ENCODE results near the gene PCDHGC5. TPM values are rescaled to one million over a fixed set of nuclear protein-coding genes. Genes with fewer than 3 reads are reported as not detected.

Gene PCDHGC5
- total RNA-seq, 3 donors from 2014 or later = 0.61 to 2.6 (median 0.89) TPM

- TF ChIP-seq, protein P1, sequence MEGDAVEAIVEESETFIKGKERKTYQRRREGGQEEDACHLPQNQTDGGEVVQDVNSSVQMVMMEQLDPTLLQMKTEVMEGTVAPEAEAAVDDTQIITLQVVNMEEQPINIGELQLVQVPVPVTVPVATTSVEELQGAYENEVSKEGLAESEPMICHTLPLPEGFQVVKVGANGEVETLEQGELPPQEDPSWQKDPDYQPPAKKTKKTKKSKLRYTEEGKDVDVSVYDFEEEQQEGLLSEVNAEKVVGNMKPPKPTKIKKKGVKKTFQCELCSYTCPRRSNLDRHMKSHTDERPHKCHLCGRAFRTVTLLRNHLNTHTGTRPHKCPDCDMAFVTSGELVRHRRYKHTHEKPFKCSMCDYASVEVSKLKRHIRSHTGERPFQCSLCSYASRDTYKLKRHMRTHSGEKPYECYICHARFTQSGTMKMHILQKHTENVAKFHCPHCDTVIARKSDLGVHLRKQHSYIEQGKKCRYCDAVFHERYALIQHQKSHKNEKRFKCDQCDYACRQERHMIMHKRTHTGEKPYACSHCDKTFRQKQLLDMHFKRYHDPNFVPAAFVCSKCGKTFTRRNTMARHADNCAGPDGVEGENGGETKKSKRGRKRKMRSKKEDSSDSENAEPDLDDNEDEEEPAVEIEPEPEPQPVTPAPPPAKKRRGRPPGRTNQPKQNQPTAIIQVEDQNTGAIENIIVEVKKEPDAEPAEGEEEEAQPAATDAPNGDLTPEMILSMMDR (IDR thresholded peaks at IDR 0.05) = no peak
- intact Hi-C loops (cut with DNase I, micrococcal nuclease) = no loop called here
- DNase-seq = no peak
- no peaks in the 10 kb centered on the region for H3K36me3 ChIP-seq (ENCODE audit: low read depth)
- H3K4me3 ChIP-seq = no peak overlapping the region
- no peak for ATAC-seq
- no peaks in the 10 kb centered on the region for H3K9me3 ChIP-seq
- H3K4me1 ChIP-seq (ENCODE audit: low read depth) = peaks cover 27% of the 10 kb centered on the region
Measured at GRCh38 chr5:141518618-141519015, 29.7 kb downstream of the PCDHGC5 start.

DNA sequence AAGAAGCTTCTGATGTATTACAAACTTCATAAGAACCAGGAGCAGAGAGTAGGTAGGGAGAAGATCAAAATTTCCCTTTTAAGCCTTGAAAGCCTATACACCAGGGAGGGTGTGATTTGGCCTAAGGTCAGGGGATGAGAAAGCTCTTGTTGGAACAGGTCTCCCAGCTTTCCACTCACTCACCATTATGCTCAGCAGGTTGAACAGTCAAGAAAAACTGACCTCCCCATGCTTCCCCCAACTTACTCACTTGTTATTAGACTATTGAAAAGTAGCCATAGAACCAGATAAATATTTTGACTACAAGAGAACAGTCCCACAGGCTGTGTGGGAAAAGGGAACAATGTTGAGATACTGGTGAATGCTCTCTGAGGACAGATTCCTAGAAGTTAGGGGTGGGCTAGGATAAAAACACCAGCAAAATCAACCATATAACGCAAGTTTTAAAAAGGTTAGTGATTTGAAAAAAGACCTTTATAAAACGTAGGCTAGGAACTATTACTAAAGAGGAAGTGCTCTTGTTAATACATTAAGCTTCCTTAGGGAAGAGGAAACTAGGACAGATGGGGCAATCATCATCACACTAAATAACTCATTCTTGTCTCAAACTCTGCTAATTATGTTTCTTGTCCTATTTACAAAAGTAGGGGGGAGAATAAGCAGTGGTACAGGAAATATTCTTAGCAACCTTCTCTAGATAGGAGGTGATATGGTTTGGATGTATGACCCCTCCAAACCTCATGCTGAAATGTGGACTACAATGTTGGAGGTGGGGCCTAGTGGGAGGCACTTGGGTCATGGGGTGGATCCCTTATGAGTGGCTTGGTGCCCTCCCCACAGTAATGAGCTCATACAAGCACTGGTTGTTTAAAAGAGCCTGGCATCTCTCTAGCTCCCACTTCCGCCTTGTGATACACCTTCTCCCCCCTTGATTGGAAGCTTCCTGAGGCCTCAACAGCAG, 31.0 kb downstream of the PCDHGC5 start:
- no peak for DNase-seq
- ATAC-seq = no peak

GRCh38 chr5:141521244-141521781, 32.4 kb downstream of the PCDHGC5 start:
- ATAC-seq (peak; percentile 86), DNase-seq (peak in 1 of 3 donors; percentile 54)
- TF ChIP-seq, protein P1 (IDR thresholded peaks at IDR 0.05) = no peak
- H3K4me3 ChIP-seq = no peak overlapping the region
- no peaks in the 10 kb centered on the region for H3K36me3 ChIP-seq (ENCODE audit: low read depth)
- intact Hi-C loops (cut with DNase I, micrococcal nuclease) = no loop called here
- peaks cover 34% of the 10 kb centered on the region for H3K4me1 ChIP-seq (ENCODE audit: low read depth)
- H3K9me3 ChIP-seq = no peaks in the 10 kb centered on the region

More for the DNA sequence above, 31.0 kb downstream of the PCDHGC5 start:
- Histone ChIP-seq H3K36me3 (ENCODE audit: low read depth) (no peaks in the 10 kb centered on the region), H3K4me3 (no peak overlapping the region), H3K9me3 (no peaks in the 10 kb centered on the region), H3K4me1 (ENCODE audit: low read depth) (peaks cover 22% of the 10 kb centered on the region)
- intact Hi-C loops (cut with DNase I, micrococcal nuclease) = no loop called here
- TF ChIP-seq, protein P1 (IDR thresholded peaks at IDR 0.05) = no peak

DNA sequence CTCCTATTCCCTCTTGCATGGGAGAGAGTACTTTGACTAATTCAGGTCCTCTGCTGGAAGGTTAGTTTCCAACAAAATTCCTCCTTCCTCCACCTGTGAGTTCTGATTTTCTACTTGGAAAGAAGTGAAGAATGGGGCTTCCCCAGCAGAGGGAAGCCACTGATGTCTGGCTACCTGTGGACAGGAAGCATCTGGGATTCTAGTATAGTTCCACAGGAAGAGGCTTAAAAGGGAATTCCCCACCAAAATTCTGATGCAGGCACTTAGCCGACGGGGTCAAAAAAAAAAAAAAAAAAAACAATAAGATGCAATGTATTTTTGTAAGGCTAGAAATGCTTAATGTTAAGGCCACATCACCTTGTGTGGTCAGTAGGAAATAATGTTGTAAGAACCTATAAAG, 33.4 kb downstream of the PCDHGC5 start:
- no peak for ATAC-seq
- intact Hi-C loops (cut with DNase I, micrococcal nuclease) = no loop called here
- TF ChIP-seq, protein P1 (IDR thresholded peaks at IDR 0.05) = no peak
- Histone ChIP-seq H3K36me3 (ENCODE audit: low read depth) (no peaks in the 10 kb centered on the region), H3K4me3 (no peak overlapping the region), H3K9me3 (no peaks in the 10 kb centered on the region), H3K4me1 (ENCODE audit: low read depth) (peaks cover 34% of the 10 kb centered on the region)
- no peak for DNase-seq

DNA sequence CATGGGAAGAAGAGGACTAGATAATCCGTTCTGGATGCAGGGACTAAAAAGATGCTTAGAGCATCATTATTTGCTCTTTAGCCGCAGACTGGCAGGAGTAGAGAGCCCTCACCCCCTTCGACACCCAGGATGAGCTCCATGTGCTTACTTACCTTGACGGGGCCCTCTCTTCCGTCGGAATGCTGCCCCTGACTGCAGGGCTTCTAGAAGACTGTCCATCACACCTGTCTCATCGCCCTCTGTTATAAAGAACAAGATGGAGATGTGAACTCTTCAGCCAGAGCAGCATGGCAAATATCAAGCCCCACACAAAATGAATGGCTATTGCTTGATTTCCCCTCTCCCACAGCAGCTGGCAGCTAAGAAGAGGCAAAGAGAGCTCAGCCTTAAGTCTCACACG, 35.1 kb downstream of the PCDHGC5 start:
- H3K36me3 ChIP-seq (ENCODE audit: low read depth) = no peaks in the 10 kb centered on the region
- no peak overlapping the region for H3K4me3 ChIP-seq
- DNase-seq = no peak
- ATAC-seq = no peak
- intact Hi-C loops (cut with DNase I, micrococcal nuclease) = no loop called here
- TF ChIP-seq, protein P1 (IDR thresholded peaks at IDR 0.05) = no peak
- H3K4me1 ChIP-seq (ENCODE audit: low read depth) = peaks cover 34% of the 10 kb centered on the region
- no peaks in the 10 kb centered on the region for H3K9me3 ChIP-seq
